ENCODE data around the gene CASD1.

CASD1 gene

GRCh38 chr7:94509264-94509886 is at the start of gene CASD1:
CASD1 (plus strand) TSS chr7:94509809; CDS start chr7:94510085, 276 bp downstream.
- peak; percentile 31 to 40 for DNase-seq (ENCODE audit: low read depth in 2 of 2, low spot score in 1 of 2)

- no peak for DNase-seq (ENCODE audit: low read depth in 2 of 2, low spot score in 1 of 2)
These were observed 43.1 kb upstream of the CASD1 start for GRCh38 chr7:94466516-94466915.

- no peak for DNase-seq (ENCODE audit: low read depth in 2 of 2, low spot score in 1 of 2)
These were observed 38.0 kb upstream of the CASD1 start for GRCh38 chr7:94471604-94472003.

- DNase-seq (ENCODE audit: low read depth in 2 of 2, low spot score in 1 of 2) = no peak
These were observed 37.0 kb upstream of the CASD1 start for GRCh38 chr7:94472608-94473007.

- DNase-seq (ENCODE audit: low read depth in 2 of 2, low spot score in 1 of 2) = no peak
These were observed 33.3 kb upstream of the CASD1 start for GRCh38 chr7:94476251-94476840.

DNA sequence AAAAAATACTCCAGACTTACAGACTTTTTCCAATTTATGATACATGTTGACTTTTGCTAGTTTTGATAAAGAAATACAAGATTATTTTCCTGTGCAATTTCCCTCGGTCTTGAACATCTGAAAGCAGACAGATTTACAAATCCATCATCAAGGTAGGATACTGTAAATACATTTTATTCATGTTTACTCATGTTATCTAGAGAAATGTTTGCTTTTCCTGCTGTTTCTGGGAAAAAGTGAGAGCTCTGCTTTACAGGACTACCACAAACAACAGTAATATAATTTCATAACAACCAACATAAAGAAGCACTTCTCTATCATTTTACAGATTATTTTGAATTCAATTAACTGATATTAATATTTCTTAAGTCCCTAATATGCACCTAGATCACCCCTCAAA is 31.7 kb upstream of the CASD1 start:
- no peak for DNase-seq (ENCODE audit: low read depth in 2 of 2, low spot score in 1 of 2)

DNA sequence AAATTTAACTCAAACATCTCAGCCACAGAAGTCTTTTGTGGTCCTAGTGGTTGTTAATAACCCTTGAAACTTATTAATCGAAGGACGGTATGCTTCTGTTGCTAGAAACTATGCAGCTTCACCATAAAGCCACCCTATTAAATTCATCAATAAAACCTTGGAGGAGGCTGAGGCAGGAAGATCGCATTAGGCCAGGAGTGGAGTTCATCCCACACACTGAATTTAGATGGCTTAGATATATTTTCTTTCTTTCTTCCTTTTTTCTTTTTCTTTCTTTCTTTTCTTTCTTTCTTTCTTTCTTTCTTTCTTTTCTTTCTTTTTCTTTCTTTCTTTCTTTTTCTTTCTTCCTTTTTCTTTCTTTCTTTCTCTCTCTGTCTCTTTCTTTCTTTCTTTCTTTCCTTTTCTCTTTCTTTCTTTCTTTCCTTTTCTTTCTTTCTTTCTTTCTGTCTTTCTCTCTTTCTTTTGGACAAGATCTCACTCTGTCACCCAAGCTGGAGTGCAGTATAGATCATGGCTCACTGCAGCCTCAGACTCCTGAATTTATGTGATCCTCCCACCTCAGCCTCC is 30.9 kb upstream of the CASD1 start:
- no peak for DNase-seq (ENCODE audit: low read depth in 2 of 2, low spot score in 1 of 2)

- DNase-seq (ENCODE audit: low read depth in 2 of 2, low spot score in 1 of 2) = no peak
These were observed 28.3 kb upstream of the CASD1 start for GRCh38 chr7:94481279-94481678.

DNA sequence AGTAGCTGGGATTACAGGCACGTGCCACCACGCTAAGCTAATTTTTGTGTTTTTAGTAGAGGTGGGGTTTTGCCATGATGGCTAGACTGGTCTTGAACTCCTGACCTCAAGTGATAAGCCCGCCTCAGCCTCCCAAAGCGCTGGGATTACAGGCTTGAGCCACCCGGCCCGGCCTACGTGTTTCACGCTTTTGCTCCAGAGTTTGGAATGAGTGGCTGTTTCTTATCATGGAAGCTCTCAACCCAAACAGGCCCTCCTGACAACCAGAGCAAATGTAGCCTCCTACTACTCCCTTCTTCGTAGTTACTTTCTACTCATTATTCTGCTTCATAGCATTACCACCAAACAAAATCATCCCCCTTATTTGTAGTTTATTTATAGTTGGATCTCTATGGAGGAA is 26.8 kb upstream of the CASD1 start:
- no peak for DNase-seq (ENCODE audit: low read depth in 2 of 2, low spot score in 1 of 2)

GRCh38 chr7:94483843-94484242 is 25.8 kb upstream of the CASD1 start:
- no peak for DNase-seq (ENCODE audit: low read depth in 2 of 2, low spot score in 1 of 2)

- DNase-seq (ENCODE audit: low read depth in 2 of 2, low spot score in 1 of 2) = no peak
These were observed 23.4 kb upstream of the CASD1 start for GRCh38 chr7:94486216-94486615.

DNA sequence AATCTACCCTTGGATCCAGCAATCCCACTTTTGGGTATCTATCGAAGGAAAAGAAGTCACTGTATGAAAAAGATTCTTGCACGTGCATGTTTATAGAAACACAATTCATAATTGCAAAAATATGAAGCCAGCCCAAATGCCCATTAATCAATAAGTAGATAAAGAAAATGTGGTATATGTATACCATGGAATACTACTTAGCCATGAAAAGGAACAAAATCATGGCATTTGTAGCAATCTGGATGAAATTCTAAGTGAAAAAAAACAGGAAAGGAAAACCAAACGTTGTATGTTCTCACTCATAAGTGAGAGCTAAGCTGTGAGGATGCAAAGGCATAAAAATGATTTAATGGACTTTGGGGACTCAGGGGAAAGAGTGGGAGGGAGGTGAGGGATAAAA is 18.2 kb upstream of the CASD1 start:
- no peak for DNase-seq (ENCODE audit: low read depth in 2 of 2, low spot score in 1 of 2)

DNA sequence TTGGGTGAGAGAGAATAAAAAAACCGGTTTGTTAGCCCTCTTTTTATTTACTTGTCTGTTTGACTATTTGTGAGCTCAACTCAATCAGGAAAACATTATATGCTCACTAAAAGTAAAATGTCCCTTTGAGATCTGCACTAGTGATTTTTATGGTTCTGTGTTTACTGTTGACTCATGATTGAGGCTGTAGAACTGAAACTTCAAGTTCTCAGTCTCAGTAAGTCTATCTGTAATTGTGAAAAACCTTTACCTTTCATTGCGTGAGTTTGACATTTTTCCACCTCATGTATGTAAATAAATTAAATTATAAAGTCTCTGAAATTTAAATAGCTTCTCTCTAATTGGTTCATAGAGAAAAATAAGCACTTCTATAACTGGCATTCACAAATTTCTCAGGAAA is 17.0 kb upstream of the CASD1 start:
- no peak for DNase-seq (ENCODE audit: low read depth in 2 of 2, low spot score in 1 of 2)

GRCh38 chr7:94497874-94498670 is 11.5 kb upstream of the CASD1 start:
- no peak for DNase-seq (ENCODE audit: low read depth in 2 of 2, low spot score in 1 of 2)

DNA sequence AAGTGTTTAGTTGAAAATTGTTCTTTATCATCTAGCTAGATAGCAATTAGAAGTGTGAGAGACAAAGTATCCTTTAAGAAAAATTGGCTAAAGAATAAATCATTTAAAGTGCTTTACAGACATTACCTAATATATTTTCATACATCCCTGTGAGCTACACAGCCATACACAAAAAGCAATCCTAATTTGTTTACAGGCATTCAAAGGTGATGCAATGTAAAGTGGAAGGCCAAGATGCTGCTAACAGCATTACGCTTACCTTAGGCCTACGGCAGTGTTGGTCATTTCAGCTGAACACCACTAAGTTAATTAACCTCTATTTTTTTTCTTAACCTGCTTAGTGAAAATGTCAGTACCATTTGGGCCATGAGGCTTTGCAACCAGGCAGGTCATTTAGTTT is 10.7 kb upstream of the CASD1 start:
- no peak for DNase-seq (ENCODE audit: low read depth in 2 of 2, low spot score in 1 of 2)

DNA sequence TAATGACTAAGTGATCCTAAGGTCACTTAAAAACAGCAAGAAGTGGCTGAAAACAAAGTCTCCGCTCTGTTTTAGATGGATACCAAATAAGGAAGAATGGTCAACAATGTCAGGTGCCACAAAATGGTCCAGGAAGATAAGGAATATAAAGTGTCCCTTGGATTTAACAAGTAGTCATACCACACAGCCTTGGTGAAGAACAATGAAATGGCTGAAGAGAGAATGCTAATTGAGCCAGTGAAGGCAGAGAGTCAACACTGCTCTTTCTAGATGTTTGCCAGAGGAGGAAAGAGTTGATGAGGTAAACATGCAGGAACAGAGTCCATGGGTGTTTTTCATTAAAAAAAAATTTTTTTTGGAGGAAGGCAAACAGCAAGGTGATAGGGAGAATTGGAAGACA is 2.1 kb upstream of the CASD1 start:
- DNase-seq (ENCODE audit: low read depth in 2 of 2, low spot score in 1 of 2) = no peak

- no peak for DNase-seq (ENCODE audit: low read depth in 2 of 2, low spot score in 1 of 2)
These were observed 1.6 kb upstream of the CASD1 start for GRCh38 chr7:94507962-94508361.

- DNase-seq (ENCODE audit: low read depth in 2 of 2, low spot score in 1 of 2) = peak; percentile 22 to 33
These were observed 425 bp downstream of the CASD1 start for GRCh38 chr7:94509887-94510581.

GRCh38 chr7:94510582-94511496 is 1.2 kb downstream of the CASD1 start:
- DNase-seq (ENCODE audit: low read depth in 2 of 2, low spot score in 1 of 2) = peak; percentile 2 to 19

GRCh38 chr7:94511718-94512117 is 2.1 kb downstream of the CASD1 start:
- DNase-seq (ENCODE audit: low read depth in 2 of 2, low spot score in 1 of 2) = no peak

All from stimulated activated CD8-positive, alpha-beta memory T cell treated with anti-CD3 and anti-CD28 coated beads, Interleukin-4, amount 100 ng/mL, for 1 hour (primary cell).